Measurements from ENCODE around the gene MS4A10.

The MS4A10 gene

GRCh38 chr11:60767388-60767811, 17.7 kb upstream of the MS4A10 start:
- TF ChIP-seq, protein P1, sequence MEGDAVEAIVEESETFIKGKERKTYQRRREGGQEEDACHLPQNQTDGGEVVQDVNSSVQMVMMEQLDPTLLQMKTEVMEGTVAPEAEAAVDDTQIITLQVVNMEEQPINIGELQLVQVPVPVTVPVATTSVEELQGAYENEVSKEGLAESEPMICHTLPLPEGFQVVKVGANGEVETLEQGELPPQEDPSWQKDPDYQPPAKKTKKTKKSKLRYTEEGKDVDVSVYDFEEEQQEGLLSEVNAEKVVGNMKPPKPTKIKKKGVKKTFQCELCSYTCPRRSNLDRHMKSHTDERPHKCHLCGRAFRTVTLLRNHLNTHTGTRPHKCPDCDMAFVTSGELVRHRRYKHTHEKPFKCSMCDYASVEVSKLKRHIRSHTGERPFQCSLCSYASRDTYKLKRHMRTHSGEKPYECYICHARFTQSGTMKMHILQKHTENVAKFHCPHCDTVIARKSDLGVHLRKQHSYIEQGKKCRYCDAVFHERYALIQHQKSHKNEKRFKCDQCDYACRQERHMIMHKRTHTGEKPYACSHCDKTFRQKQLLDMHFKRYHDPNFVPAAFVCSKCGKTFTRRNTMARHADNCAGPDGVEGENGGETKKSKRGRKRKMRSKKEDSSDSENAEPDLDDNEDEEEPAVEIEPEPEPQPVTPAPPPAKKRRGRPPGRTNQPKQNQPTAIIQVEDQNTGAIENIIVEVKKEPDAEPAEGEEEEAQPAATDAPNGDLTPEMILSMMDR (IDR thresholded peaks at IDR 0.05; ENCODE audit: low read depth, low read length) = peak; percentile 45
- H3K4me3 ChIP-seq (ENCODE audit: low read depth, low read length) = no peak overlapping the region

GRCh38 chr11:60768202-60768601, 16.9 kb upstream of the MS4A10 start:
- TF ChIP-seq, protein P1 (IDR thresholded peaks at IDR 0.05; ENCODE audit: low read depth, low read length) = no peak
- H3K4me3 ChIP-seq (ENCODE audit: low read depth, low read length) = no peak overlapping the region

GRCh38 chr11:60769273-60769672, 15.9 kb upstream of the MS4A10 start:
- TF ChIP-seq, protein P1 (IDR thresholded peaks at IDR 0.05; ENCODE audit: low read depth, low read length) = no peak

DNA sequence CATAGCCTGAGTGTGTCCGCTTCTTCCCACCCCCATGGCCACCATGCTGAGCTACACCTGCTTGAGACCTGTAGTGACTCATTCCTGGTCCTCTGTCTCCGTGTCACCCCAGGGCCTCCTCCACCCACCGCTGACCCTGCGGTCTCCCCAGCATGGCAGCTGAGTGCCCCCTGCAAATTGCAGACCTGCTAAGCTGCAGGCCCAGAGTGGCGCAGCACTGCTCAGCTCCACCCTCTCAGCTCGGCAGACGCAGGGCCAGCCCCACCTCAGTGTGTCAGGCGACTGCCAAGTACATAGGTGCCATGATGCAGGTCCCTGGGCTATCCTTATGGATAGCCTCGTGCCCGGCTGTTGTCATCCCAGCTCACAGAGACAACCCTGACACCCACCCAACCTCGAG, 15.3 kb upstream of the MS4A10 start:
- TF ChIP-seq, protein P1 (IDR thresholded peaks at IDR 0.05; ENCODE audit: low read depth, low read length) = no peak
- H3K4me3 ChIP-seq (ENCODE audit: low read depth, low read length) = no peak overlapping the region

More at GRCh38 chr11:60769273-60769672, 15.9 kb upstream of the MS4A10 start:
- no peak overlapping the region for H3K4me3 ChIP-seq (ENCODE audit: low read depth, low read length)

- H3K4me3 ChIP-seq (ENCODE audit: low read depth, low read length) = no peak overlapping the region
- TF ChIP-seq, protein P1 (IDR thresholded peaks at IDR 0.05; ENCODE audit: low read depth, low read length) = no peak
These were observed 14.0 kb upstream of the MS4A10 start for GRCh38 chr11:60771146-60771545.

DNA sequence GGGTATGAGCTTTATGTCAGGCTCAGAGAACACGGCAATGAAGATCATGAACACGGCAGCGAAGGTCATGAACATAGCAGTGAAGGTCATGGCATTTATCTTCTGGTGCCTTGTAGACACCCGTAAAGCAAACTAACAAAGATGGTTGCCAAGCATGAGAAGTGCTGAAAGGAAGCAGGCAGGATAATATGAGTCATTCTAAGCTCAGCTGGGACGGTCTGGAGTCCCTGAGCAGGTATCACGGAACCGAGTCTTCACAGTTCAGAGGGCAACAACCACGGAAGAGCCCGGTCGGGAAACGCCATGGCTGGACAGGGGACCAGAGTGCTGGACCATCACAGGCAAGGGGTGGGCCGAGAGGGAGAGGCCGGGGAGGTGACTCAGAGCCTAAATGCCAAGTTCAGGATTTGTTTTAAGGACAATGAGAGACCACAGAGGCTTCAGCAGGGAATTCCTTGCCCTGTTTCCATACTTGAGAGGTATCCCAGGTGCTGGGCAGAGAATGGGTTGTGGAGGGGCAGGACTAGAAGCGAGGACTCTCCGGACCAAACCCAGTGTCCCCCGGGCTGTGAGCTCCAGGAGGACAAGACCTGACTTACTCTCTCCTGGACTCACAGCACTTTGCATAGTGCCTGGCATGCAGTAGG, 13.1 kb upstream of the MS4A10 start:
- H3K4me3 ChIP-seq (ENCODE audit: low read depth, low read length) = no peak overlapping the region
- TF ChIP-seq, protein P1 (IDR thresholded peaks at IDR 0.05; ENCODE audit: low read depth, low read length) = no peak

GRCh38 chr11:60772666-60773065, 12.5 kb upstream of the MS4A10 start:
- no peak overlapping the region for H3K4me3 ChIP-seq (ENCODE audit: low read depth, low read length)
- TF ChIP-seq, protein P1 (IDR thresholded peaks at IDR 0.05; ENCODE audit: low read depth, low read length) = no peak
